ENCODE measurements around the gene ABCC8.

DNA sequence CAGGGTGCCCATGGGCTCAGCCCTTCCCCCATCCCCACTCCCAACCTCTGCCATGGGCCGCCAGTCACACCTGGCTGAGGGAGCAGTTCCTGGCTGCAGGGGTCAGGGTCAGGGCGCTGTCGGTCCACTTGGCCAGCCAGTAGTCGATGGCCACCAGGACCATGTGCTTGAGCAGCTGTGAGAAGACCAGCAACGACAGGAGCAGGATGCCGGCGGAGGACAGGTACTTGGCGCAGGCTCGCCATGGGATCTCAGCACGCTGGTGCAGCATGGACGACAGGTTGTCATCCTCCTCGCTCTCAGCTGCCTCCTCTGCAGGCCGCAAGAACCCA lies 69.9 kb downstream of the ABCC8 start:
- TF ChIP-seq, protein P1, sequence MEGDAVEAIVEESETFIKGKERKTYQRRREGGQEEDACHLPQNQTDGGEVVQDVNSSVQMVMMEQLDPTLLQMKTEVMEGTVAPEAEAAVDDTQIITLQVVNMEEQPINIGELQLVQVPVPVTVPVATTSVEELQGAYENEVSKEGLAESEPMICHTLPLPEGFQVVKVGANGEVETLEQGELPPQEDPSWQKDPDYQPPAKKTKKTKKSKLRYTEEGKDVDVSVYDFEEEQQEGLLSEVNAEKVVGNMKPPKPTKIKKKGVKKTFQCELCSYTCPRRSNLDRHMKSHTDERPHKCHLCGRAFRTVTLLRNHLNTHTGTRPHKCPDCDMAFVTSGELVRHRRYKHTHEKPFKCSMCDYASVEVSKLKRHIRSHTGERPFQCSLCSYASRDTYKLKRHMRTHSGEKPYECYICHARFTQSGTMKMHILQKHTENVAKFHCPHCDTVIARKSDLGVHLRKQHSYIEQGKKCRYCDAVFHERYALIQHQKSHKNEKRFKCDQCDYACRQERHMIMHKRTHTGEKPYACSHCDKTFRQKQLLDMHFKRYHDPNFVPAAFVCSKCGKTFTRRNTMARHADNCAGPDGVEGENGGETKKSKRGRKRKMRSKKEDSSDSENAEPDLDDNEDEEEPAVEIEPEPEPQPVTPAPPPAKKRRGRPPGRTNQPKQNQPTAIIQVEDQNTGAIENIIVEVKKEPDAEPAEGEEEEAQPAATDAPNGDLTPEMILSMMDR (IDR thresholded peaks at IDR 0.05): no peak
- no peak for TF ChIP-seq POLR2A (IDR thresholded peaks at IDR 0.05)
